ENCODE measurements around the gene OOSP1.
"Not testable (repeated sequence)": the region's sequence is repeated elsewhere in the genome, so short reads cannot be mapped to it uniquely, and the experiment has no call there.

OOSP1 gene

DNA sequence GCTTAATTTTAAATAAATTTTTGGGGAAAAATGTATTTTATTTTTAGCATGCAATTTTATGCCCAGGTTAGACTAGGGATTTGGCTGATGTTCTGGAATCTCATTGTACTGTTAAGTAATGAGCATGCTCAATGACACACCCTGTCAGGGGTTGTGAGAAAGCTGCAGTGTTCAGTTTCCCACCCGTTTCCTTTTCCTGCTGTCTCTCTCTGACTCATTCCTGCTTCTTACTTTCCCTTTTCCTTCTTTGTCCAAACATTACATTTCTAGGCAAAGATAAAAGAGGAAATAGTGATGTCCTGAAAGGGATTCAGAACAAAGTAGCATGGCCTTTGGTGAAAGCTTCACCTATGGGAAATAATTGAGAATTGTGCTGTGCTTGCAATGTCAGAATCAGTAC, 36.9 kb upstream of the OOSP1 start:
- Histone ChIP-seq H3F3A (ENCODE audit: insufficient read depth, low read length) (no peaks in the 10 kb centered on the region), H3K4me3 (ENCODE audit: low read depth, low read length, poor library complexity, severe bottlenecking) (no peak overlapping the region), H3K79me2 (ENCODE audit: insufficient read depth, low read length) (no peaks in the 10 kb centered on the region), H3K27ac (ENCODE audit: low read depth, low read length, poor library complexity, severe bottlenecking) (no peak overlapping the region), H4K20me1 (ENCODE audit: insufficient read depth, low read length) (no peaks in the 10 kb centered on the region), H3K36me3 (ENCODE audit: insufficient read depth, low read length) (no peaks in the 10 kb centered on the region), H2AFZ (ENCODE audit: low read length) (no peak overlapping the region), H3K9me2 (ENCODE audit: low read depth, low read length) (no peaks in the 10 kb centered on the region), H3K4me2 (ENCODE audit: low read length) (no peak overlapping the region), H3K27me3 (ENCODE audit: insufficient read depth, low read length) (no peaks in the 10 kb centered on the region), H3K9me3 (ENCODE audit: low read length) (no peaks in the 10 kb centered on the region), H3K4me1 (ENCODE audit: insufficient read depth, low read length, severe bottlenecking) (no peaks in the 10 kb centered on the region), H3K9ac (ENCODE audit: low read length) (no peak overlapping the region)
- no peak for TF ChIP-seq CTCF (IDR thresholded peaks at IDR 0.05; ENCODE audit: low read length)

DNA sequence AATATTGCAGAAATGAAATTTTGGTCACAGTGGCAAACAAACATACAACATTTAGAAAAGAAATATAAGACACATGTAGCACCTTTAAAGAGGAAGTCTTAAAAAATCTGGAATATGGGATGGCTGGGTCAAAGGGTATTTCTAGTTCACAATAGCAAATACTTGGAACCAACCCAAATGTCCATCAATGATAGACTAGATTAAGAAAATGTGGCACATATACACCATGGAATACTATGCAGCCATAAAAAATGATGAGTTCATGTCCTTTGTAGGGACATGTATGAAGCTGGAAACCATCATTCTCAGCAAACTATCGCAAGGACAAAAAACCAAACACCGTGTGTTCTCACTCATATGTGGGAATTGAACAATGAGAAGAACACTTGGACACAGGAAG, 34.7 kb upstream of the OOSP1 start:
- H3K9ac ChIP-seq (ENCODE audit: low read length); H3K4me3 ChIP-seq (ENCODE audit: low read depth, low read length, poor library complexity, severe bottlenecking); H3K9me3 ChIP-seq (ENCODE audit: low read length); H3K36me3 ChIP-seq (ENCODE audit: insufficient read depth, low read length); H3K27ac ChIP-seq (ENCODE audit: low read depth, low read length, poor library complexity, severe bottlenecking); H3K79me2 ChIP-seq (ENCODE audit: insufficient read depth, low read length); H4K20me1 ChIP-seq (ENCODE audit: insufficient read depth, low read length); H2AFZ ChIP-seq (ENCODE audit: low read length); H3F3A ChIP-seq (ENCODE audit: insufficient read depth, low read length); H3K27me3 ChIP-seq (ENCODE audit: insufficient read depth, low read length); H3K9me2 ChIP-seq (ENCODE audit: low read depth, low read length); H3K4me1 ChIP-seq (ENCODE audit: insufficient read depth, low read length, severe bottlenecking); H3K4me2 ChIP-seq (ENCODE audit: low read length): not testable (repeated sequence)

GRCh38 chr11:59918480-59918879, 19.8 kb upstream of the OOSP1 start:
- Histone ChIP-seq H3F3A (ENCODE audit: insufficient read depth, low read length) (no peaks in the 10 kb centered on the region), H3K27ac (ENCODE audit: low read depth, low read length, poor library complexity, severe bottlenecking) (no peak overlapping the region), H3K4me2 (ENCODE audit: low read length) (no peak overlapping the region), H3K9ac (ENCODE audit: low read length) (no peak overlapping the region), H3K4me3 (ENCODE audit: low read depth, low read length, poor library complexity, severe bottlenecking) (no peak overlapping the region), H4K20me1 (ENCODE audit: insufficient read depth, low read length) (no peaks in the 10 kb centered on the region), H3K9me2 (ENCODE audit: low read depth, low read length) (no peaks in the 10 kb centered on the region), H3K4me1 (ENCODE audit: insufficient read depth, low read length, severe bottlenecking) (no peaks in the 10 kb centered on the region), H2AFZ (ENCODE audit: low read length) (no peak overlapping the region), H3K27me3 (ENCODE audit: insufficient read depth, low read length) (no peaks in the 10 kb centered on the region), H3K79me2 (ENCODE audit: insufficient read depth, low read length) (no peaks in the 10 kb centered on the region), H3K36me3 (ENCODE audit: insufficient read depth, low read length) (no peaks in the 10 kb centered on the region), H3K9me3 (ENCODE audit: low read length) (peaks cover 8% of the 10 kb centered on the region; the same call in 1 of the 2 replicates)
- TF ChIP-seq EZH2 (IDR thresholded peaks at IDR 0.05; ENCODE audit: borderline replicate concordance, low read length) (no peak), CTCF (IDR thresholded peaks at IDR 0.05; ENCODE audit: low read length) (no peak)

DNA sequence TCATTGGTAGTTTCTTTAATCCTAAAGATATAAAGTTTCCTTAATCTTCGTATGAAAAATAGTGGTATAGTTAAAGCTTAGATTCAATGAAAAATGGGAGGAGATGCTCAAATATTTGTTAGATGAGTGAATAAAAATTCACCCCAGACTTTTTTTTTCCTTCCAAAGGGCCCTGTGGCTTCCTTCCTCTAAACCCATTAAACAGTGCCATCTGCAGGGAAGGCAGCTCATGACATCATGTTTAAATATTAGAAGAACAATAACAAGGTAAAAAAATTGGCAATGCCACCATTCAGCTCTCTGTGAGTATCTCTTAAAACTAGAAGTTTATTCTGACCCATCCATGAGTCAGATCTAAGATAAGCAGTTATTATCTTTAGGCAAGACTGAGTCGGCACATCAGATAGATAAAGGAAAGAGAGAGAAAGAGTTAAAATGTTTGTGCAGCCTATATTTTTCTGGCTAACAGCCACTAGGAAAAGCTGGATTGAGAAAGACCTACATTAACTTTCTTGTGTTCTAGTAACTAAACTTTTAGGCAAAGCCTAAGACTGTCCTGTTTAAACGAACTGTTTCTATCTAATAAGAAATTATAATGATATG, 19.1 kb upstream of the OOSP1 start:
- Histone ChIP-seq H3K9ac (ENCODE audit: low read length) (no peak overlapping the region), H3K27ac (ENCODE audit: low read depth, low read length, poor library complexity, severe bottlenecking) (no peak overlapping the region), H4K20me1 (ENCODE audit: insufficient read depth, low read length) (no peaks in the 10 kb centered on the region), H3K4me3 (ENCODE audit: low read depth, low read length, poor library complexity, severe bottlenecking) (no peak overlapping the region), H3K4me2 (ENCODE audit: low read length) (no peak overlapping the region), H3K9me2 (ENCODE audit: low read depth, low read length) (no peaks in the 10 kb centered on the region), H3K36me3 (ENCODE audit: insufficient read depth, low read length) (no peaks in the 10 kb centered on the region), H2AFZ (ENCODE audit: low read length) (no peak overlapping the region), H3K9me3 (ENCODE audit: low read length) (peaks cover 10% of the 10 kb centered on the region), H3F3A (ENCODE audit: insufficient read depth, low read length) (no peaks in the 10 kb centered on the region), H3K79me2 (ENCODE audit: insufficient read depth, low read length) (no peaks in the 10 kb centered on the region), H3K4me1 (ENCODE audit: insufficient read depth, low read length, severe bottlenecking) (no peaks in the 10 kb centered on the region), H3K27me3 (ENCODE audit: insufficient read depth, low read length) (no peaks in the 10 kb centered on the region)
- TF ChIP-seq EZH2 (IDR thresholded peaks at IDR 0.05; ENCODE audit: borderline replicate concordance, low read length): no peak
- TF ChIP-seq CTCF (IDR thresholded peaks at IDR 0.05; ENCODE audit: low read length): peak; percentile 65
